ENCODE measurements around the gene LFNG. TPM values are rescaled to one million over a fixed set of nuclear protein-coding genes. Genes with fewer than 3 reads are reported as not detected.

LFNG gene
- total and polyA plus RNA-seq, 2 of the 13 experiments (the other 11 are each of a cell fraction or from before 2014, with no cell fraction given): 0.44 to 1.5 TPM

DNA sequence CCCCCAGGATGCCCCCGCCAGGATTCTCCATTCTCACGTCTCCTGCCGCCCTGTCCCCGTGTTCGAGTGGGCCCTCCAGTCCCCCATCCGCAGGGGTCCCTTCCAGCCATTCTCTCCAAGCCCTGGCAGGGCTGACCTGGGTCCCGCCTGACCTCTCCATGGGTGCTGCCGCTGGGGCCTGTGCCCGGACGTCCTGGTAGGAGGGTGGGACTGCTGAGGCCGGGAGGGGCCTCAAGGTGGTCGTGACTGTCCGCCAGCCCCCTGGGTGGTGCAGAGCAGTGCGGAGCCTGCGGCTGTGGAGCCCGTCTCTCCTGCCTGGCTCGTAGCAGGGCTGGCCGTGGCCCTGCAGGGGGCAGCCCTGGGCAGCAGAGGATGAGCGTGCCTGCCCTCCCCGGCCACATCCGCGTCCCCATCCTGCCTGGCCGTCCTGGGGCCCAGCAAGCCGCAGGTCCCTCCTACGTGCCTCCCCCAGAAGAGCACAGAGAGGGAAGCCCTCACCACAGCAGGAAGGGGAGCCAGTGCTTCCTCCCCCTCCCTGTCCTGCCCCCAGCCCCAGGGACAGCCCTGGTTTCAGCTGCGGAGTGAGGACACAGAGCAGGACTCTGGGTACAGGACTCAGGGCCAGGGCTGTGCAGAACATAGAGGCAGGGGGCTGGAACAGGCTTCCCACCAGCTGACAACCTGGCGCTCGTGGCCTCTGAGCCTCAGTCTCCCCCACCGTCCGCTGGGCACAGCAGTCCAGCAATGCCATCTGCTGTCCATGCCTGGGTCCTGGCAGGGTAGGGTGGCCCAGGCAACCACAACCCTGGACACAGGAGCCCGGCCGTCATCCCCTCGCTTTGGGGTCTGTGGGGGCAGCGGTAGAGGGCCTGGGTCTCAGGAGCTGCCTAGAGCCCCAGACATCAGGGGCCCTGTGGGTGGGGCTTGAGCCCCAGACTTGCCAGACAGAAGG lies 41.9 kb upstream of the LFNG start (continued):
- TF ChIP-seq WIZ (CRISPR knock-in tag; IDR thresholded peaks at IDR 0.05) (no peak), IRF2 (CRISPR knock-in tag; IDR thresholded peaks at IDR 0.05) (peak; percentile 77; the same call in 1 of the 2 replicates), ZNF253 (CRISPR knock-in tag; IDR thresholded peaks at IDR 0.05; ENCODE audit: borderline replicate concordance) (no peak), KLF16 (CRISPR knock-in tag; IDR thresholded peaks at IDR 0.05) (0 out of 4 replicates have a peak, but pooled peaks of 1 of the 2 experiments have one; percentile 25), PHF8 (CRISPR knock-in tag; IDR thresholded peaks at IDR 0.05) (no peak), RCOR2 (CRISPR knock-in tag; IDR thresholded peaks at IDR 0.05) (no peak), NBN (conservative IDR thresholded peaks at IDR 0.05) (no peak)
- TF ChIP-seq, protein P1, sequence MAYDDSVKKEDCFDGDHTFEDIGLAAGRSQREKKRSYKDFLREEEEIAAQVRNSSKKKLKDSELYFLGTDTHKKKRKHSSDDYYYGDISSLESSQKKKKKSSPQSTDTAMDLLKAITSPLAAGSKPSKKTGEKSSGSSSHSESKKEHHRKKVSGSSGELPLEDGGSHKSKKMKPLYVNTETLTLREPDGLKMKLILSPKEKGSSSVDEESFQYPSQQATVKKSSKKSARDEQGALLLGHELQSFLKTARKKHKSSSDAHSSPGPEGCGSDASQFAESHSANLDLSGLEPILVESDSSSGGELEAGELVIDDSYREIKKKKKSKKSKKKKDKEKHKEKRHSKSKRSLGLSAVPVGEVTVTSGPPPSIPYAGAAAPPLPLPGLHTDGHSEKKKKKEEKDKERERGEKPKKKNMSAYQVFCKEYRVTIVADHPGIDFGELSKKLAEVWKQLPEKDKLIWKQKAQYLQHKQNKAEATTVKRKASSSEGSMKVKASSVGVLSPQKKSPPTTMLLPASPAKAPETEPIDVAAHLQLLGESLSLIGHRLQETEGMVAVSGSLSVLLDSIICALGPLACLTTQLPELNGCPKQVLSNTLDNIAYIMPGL (CRISPR knock-in tag; IDR thresholded peaks at IDR 0.05; ENCODE audit: borderline replicate concordance in 1 of 2, low read depth in 1 of 2): peak in 1 of 2 experiments; percentile 71; a peak in 2 of 4 replicates
- TF ChIP-seq, protein P2, sequence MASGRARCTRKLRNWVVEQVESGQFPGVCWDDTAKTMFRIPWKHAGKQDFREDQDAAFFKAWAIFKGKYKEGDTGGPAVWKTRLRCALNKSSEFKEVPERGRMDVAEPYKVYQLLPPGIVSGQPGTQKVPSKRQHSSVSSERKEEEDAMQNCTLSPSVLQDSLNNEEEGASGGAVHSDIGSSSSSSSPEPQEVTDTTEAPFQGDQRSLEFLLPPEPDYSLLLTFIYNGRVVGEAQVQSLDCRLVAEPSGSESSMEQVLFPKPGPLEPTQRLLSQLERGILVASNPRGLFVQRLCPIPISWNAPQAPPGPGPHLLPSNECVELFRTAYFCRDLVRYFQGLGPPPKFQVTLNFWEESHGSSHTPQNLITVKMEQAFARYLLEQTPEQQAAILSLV (CRISPR knock-in tag; IDR thresholded peaks at IDR 0.05; ENCODE audit: borderline replicate concordance): no peak
- TF ChIP-seq, protein P3, sequence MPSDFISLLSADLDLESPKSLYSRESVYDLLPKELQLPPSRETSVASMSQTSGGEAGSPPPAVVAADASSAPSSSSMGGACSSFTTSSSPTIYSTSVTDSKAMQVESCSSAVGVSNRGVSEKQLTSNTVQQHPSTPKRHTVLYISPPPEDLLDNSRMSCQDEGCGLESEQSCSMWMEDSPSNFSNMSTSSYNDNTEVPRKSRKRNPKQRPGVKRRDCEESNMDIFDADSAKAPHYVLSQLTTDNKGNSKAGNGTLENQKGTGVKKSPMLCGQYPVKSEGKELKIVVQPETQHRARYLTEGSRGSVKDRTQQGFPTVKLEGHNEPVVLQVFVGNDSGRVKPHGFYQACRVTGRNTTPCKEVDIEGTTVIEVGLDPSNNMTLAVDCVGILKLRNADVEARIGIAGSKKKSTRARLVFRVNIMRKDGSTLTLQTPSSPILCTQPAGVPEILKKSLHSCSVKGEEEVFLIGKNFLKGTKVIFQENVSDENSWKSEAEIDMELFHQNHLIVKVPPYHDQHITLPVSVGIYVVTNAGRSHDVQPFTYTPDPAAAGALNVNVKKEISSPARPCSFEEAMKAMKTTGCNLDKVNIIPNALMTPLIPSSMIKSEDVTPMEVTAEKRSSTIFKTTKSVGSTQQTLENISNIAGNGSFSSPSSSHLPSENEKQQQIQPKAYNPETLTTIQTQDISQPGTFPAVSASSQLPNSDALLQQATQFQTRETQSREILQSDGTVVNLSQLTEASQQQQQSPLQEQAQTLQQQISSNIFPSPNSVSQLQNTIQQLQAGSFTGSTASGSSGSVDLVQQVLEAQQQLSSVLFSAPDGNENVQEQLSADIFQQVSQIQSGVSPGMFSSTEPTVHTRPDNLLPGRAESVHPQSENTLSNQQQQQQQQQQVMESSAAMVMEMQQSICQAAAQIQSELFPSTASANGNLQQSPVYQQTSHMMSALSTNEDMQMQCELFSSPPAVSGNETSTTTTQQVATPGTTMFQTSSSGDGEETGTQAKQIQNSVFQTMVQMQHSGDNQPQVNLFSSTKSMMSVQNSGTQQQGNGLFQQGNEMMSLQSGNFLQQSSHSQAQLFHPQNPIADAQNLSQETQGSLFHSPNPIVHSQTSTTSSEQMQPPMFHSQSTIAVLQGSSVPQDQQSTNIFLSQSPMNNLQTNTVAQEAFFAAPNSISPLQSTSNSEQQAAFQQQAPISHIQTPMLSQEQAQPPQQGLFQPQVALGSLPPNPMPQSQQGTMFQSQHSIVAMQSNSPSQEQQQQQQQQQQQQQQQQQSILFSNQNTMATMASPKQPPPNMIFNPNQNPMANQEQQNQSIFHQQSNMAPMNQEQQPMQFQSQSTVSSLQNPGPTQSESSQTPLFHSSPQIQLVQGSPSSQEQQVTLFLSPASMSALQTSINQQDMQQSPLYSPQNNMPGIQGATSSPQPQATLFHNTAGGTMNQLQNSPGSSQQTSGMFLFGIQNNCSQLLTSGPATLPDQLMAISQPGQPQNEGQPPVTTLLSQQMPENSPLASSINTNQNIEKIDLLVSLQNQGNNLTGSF (CRISPR knock-in tag; IDR thresholded peaks at IDR 0.05): no peak
- TF ChIP-seq, protein P4, sequence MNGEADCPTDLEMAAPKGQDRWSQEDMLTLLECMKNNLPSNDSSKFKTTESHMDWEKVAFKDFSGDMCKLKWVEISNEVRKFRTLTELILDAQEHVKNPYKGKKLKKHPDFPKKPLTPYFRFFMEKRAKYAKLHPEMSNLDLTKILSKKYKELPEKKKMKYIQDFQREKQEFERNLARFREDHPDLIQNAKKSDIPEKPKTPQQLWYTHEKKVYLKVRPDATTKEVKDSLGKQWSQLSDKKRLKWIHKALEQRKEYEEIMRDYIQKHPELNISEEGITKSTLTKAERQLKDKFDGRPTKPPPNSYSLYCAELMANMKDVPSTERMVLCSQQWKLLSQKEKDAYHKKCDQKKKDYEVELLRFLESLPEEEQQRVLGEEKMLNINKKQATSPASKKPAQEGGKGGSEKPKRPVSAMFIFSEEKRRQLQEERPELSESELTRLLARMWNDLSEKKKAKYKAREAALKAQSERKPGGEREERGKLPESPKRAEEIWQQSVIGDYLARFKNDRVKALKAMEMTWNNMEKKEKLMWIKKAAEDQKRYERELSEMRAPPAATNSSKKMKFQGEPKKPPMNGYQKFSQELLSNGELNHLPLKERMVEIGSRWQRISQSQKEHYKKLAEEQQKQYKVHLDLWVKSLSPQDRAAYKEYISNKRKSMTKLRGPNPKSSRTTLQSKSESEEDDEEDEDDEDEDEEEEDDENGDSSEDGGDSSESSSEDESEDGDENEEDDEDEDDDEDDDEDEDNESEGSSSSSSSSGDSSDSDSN (CRISPR knock-in tag; IDR thresholded peaks at IDR 0.05): peak; percentile 58

Data from HepG2 (cell line).